Measurements from ENCODE around the gene EVC2.

The EVC2 gene

GRCh38 chr4:5515646-5516045 lies 192.7 kb downstream of the EVC2 start:
- H3K36me3 Mint-ChIP-seq, result no peaks in the 10 kb centered on the region
- H3K4me3 Mint-ChIP-seq, result no peak overlapping the region
- H3K27ac Mint-ChIP-seq, result no peak overlapping the region
- no peaks in the 10 kb centered on the region for H3K4me1 Mint-ChIP-seq
- H3K27me3 Mint-ChIP-seq, result peaks cover 2% of the 10 kb centered on the region
- H3K9me3 Mint-ChIP-seq, result peaks cover under 1% of the 10 kb centered on the region
